SKM-1 (cell line): ENCODE measurements around the gene DMGDH.

Experiments used
- DNase-seq: peaks from one replicate; lab custom pipeline; 2025; ENCODE audit not compliant: unreplicated experiment; lab: John Stamatoyannopoulos, UW

DMGDH gene

DNA sequence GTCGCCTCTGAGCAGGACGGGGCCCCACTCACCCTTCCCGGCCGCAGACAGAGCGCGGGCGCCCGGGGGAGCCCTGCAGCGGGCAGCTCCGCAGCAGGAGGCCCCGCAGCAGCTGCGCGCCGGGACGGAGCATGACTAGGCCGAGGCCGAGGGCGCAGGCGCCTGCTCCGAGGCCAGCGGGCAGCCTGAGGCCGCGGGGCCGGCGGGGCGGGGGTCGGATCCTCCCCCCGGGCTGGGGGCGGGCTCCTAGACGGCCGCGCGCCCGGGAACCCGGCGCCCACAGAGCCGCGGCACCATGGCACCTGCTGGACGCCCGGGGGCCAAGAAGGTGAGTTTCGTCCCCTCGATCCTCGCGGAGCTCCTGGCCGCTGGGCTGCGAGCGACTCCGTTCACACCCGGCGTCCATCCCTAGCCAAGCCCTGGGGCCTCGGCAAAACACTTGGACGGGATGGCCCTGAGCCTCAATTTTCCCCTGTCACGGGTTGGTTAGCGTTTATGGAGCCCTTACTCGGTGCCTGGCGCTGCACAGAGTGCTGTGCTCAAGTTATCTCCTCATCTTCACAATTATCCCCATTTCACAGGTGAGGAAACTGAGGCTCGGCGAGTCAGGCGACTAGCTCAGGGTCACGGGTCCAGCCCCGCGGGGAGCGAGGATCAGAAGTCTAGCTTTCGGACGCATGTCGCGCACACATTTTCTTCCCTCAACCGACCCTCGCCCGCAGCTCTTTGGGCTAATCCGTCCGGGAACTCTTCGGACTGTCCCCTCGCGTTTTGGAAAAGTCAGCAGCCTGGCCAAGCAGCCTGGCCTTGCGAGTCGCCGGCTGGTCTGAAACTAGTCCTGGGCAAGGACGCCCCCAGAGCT is at the start of gene DMGDH, which contains the start of gene BHMT2:
Gene DMGDH, minus strand, starts transcription at position 187 of the 862 bp plus-strand sequence. Its CDS starts 54 bp downstream, at position 133.
Gene BHMT2, plus strand, starts transcription at position 280 of the 862 bp plus-strand sequence. Its CDS starts 16 bp downstream, at position 296.
- no peak for DNase-seq

DNA sequence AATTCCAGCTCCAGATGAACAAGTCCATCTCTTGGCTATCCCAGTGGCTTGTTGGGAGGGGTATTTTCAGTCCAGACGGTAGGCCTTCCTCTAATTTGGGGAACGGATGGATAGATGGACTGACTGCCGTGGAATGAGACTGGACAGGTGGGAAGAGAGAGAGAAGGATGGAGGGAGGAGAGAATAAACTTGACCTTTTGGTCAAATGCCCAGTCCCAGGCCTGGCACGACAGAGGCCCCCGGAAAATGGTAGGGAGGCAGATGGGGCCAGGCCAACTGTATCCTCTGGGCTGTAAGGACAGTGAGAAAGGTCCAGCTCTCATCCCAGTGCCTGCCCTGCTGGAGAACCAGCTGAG is 43.2 kb upstream of the DMGDH start:
- DNase-seq: no peak

DNA sequence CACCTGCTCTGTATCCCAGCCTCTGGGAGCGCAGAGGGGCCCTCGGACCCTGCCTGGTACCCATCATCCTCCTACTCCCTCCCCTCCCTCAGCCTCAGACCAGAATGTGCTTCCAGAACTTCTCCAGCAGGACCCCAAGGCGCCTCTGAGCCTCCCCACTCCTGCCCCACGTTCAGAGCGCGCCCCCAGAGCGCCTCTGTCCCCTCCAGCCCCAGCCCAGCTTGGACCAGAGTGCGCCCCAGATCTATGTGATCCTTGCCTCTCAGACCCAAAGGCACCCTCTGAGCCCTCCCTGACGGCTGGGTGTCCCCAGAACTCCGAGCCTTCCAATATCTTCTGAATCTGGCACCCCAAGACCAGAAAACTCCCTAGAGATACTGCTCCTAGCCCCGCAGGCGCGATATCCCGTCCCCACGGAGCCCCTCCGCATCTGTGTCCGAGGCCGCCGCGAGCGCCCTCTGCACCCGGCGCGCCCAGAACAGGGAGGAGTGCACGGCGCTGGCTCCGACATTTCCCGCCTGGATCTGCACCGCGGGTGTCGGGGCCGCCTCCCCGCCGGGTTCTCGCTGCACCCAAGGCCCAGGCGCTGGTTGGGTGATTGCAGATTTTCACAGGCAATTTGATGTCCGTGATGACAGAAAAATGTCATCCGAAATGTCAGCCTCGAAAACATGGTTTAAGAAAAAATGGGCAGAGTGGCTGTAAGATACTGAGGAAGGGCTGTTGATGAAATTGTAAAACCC is 42.7 kb upstream of the DMGDH start:
- DNase-seq: no peak

DNA sequence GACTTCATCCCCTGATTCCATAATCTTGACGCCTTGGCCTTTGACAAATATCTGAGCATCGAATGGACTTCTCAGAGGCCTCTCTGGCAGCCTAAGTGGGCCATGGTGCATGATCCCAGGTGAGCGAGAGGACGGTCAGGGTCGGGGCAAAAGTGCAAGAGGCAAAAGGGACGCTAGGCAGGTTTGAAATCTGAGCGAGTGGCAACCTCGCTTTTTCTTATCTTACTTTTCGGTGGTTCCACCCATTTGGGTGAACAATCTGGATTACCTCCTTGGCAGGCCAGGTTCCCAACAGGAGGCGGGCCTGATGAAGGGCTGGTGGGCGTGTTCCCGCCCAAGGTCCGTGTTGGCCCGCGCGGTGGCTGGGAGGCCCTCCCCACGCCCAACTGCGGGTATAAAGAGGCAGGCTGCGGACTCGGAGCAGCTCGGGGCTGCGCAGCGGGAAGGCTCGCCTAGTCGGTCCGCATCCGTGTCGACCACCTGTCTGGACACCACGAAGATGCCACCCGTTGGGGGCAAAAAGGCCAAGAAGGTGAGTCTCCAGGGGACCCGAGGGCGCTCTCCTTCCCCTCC is 42.0 kb upstream of the DMGDH start, which contains the start of gene BHMT:
Gene BHMT, plus strand, starts transcription at position 423 of the 573 bp plus-strand sequence. Its CDS starts 77 bp downstream, at position 500.
- no peak for DNase-seq

DNA sequence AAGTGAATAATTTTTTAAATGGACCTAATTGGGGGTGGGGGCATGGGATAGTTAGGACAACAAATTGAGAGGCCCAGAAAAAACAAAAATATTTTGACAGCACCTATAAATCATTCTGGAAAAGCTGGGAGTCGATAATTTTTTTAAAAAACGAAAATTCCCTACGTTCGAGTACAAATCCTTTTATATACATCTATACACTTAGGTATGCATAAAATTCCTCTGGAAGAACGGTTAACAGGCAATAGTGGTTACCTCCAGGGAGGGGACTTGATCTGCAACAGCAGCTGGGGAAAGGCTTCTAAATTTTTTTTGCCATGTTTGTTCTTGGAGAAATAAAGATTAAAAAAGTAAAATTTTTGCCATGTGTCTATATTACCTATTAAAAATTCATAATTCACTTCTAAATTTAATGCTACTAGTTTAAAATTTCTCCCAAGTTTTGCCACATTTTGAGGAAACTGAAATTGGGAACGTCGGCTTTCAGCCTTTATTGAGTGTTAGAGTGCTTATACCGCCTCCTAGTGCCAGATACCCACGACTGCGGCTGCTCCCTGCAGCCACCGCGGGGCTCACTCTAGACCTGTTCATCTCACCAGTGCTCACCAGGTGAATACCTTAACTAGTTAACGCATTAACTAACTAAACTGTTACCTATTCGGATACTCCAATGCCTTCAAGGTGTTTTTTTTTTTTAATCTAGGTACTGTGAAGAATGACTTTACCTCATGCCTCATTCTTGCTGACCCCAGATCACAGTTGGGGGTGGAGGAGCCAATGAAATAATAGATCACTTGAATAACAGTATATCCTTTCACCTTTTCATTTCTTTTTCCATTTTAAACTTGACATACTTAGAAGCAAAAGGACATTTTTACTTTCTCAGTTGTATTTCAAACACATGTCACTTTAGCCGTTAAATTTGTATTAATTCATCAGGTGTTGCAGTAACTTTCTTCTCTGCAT is 40.3 kb upstream of the DMGDH start:
- DNase-seq: peak; percentile 12

DNA sequence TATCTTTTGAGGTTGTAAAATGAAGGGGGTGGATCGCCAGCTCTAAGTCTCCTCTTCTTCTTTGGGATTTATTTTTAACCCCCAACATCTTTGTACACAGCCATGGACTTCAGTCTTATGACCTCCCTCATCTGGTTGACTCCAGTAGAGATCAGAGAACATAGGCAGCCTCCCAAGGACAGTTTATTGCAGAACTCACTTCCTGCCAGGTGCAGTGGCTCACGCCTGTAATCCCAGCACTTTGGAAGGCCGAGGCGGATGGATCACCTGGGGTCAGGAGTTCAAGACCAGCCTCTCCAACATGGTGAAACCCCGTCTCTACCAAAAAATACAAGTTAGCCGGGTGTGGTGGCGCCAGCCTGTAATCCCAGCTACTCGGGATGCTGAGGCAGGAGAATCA is 39.3 kb upstream of the DMGDH start:
- no peak for DNase-seq

DNA sequence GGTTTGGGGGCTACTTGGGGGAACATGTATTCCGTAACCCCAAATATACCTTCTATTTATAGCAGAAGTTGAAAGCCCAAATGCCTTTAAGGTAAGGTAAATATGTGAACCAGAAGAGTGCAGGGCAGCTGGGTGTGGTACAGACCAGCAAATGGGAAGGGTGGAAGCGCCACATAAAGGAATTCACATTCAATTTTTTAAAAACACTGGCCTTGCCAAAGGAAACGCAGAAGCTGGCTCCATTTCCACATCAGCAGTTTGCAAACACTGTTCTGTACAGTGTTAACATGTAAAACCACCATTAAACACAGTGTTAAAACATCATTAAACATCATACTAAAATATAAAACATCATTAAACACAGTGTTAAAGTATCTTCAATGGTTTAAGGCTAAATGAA is 38.6 kb upstream of the DMGDH start:
- DNase-seq: no peak

DNA sequence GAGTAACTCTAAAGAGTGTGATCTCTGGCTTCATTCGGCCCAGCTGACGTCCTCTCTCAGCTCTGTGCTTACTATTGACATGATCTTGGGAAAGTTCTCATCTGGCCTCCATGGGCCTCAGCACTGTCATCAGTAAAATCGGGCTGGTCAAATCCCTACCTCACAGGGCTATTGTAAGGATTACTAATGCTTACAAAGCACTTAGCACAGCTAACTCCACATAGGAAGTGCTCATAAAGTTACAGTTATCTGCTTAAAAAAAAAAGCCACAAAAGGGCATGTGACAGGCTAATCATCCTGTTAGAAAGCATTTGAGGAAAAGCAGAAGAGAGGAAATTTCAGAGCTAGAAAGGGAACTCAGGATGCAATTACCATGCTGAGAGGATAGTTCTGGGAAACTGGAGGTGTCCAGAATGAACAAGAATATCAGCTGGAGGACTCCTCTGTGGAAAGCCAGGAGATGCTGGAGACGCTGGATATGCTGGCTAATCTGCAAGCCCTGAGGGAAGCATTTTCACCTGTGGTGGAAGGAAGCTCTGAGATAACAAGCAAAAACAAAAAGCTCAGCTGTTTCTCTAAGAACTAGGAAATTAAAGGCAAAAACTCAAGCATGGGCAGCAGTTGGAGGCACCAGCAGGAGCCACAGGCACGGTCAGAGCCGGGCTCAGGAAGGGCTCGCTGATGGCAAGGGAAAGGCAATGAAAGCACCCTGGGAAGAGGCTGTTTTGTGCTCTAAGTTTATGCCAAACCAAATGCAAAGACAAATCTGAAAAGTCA is 37.7 kb upstream of the DMGDH start:
- peak; percentile 37 for DNase-seq

DNA sequence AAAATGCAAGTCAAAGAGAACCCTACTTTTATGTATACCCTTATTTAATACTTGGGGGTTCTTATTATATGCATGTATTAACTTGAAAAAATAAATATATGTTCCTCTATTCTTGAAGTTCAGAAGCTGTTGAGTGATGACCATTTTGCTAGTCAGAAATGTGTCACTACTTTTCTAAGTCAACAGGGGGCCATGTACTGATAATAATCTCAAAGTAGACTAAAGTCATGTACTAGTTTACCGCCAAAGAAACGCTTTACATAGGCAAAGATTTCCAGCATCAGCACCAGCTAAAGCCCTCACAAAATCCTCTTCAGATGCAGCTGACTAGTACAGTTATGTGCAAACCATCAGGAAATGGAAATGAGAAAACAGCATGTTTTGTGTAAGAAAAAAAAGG is 36.4 kb upstream of the DMGDH start:
- no peak for DNase-seq

DNA sequence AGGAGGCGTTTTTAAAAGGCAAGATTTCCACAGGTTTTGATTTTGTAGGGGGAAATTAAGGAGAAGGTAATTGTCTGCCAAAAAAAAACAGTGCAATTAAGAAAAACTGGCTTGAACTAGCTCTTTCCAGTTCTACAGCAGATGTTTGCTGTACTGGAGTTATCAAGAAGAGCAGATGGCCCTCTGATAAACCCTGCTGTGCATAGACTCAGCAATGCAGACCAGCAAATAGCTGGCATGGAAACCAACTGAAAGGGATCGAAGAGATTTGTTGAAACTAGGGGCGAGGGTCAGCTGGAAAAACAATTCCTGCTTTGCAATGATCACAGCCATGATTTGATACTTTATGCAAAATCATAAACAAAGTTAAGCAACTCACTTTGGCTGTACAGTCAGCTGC is 24.3 kb upstream of the DMGDH start:
- no peak for DNase-seq

DNA sequence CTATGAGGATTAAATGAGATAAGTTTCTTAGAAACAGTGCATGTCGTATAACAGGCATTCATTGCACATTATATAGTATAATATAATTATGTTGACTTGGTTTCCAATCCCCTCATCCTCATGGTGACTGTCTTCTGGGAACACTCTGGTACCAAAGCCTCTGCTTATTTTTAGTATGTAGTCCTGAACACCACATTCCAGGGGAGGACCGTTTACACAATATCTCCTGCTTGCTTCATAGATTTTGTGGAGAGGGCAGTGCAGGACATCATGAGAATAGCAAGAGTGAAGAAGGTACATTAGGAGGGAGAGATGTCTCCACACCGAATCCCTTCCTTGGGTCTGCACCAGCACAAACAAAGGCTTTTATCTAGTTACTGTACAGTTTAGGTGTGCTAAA is 21.6 kb upstream of the DMGDH start:
- no peak for DNase-seq

DNA sequence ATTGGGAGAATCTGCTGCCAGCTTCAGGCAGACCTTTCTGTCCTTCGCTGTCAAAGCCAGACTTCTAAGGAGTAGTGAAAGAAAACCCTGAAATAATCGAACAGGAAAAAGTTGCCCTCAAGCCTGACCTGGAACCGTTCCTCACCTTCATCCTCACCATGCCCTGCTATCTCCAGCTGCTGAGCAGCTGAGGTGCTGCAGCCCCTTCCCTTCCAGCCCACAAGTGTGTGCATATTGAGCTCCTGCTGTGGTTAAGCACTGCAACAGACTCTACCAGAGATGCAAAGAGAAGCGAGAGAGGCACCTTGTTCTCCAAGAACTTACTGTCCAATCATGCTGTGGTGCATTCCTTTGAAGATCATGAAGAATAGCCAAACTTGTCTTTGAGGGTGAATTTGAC is 19.0 kb upstream of the DMGDH start:
- no peak for DNase-seq

DNA sequence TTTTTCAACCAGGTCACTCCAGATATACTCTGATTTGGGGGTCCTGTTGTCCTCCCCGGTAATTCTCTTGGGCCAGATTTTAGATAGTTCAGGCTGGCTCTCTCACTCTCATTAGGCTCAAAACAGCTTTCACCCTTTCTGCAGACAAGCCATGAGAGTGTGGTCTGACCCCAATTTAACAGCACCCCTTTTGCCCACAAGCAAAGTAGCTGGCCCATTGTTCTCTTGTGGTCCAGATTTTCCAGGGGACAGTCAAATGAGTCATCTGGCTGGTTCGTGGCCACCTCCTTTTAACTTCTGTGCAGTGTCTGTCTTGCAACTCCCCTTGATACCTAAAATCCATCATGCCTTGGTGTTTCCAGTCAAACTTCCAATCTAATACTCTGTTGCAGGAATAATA is 16.6 kb upstream of the DMGDH start:
- DNase-seq: no peak

DNA sequence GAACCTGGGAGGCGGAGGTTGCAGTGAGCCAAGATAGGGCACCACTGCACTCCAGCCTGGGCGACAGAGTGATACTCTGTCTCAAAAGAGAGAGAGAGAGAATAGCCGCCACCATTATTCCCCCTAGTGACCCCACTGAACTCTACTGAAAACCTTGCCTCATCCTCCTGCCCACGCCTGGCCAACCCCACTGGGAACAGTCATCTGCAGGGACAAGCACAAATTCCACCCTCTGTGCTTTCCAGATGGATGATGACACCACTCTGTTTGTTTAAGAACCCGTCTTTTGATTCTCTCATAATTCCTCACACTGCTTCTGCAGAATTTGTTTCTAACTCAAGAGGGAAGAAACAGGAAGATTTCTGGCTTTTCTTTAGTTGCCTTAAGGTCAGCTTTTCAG is 12.3 kb upstream of the DMGDH start:
- no peak for DNase-seq

DNA sequence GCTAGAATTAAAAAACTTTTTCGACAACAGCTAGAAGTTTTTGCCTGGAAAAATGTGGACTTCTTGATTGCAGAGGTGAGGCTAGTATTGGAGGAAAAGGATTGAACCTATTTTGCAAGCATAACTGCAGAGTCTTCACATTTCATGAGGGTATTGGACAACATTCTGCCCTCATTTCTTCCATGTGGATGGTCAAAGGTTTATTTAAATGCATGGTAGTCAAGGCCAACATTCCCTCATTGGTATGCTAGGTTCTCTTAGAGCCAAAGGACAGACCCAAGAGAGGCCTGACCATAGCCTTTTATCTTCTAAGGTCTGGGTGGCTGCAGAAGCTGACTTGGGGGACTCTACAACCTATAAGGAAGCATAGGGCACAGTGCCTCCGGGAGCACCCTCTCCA is 11.3 kb upstream of the DMGDH start:
- no peak for DNase-seq

DNA sequence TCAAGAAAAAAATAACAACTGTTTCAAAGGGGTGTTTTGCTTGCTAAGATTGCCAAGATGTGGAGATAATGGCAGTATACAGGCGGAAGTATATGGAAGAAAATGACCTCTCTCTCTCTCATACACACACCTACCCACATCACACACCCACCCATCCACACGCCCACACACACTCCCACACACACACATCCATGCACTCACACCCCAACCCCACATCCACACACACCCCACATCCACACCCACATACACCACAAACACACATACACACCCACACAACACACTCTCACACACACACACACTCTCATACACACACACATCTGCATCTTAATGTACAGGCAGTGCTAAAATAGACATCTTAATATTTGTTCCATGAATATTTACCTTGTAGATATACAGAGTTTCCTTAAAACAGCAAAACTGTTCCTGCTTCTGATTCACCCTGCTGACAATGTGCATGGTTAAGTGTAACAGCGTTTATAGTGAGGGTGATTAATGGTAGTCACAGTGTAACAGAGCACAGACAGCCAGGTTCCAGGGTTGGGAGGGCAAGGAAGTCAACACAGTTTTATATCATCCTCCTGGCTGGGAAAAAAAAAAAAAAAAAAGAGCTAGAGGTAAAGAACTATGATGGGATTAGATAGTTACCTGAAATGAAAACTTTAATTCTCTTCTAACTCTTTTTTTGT is 8.3 kb upstream of the DMGDH start:
- no peak for DNase-seq

DNA sequence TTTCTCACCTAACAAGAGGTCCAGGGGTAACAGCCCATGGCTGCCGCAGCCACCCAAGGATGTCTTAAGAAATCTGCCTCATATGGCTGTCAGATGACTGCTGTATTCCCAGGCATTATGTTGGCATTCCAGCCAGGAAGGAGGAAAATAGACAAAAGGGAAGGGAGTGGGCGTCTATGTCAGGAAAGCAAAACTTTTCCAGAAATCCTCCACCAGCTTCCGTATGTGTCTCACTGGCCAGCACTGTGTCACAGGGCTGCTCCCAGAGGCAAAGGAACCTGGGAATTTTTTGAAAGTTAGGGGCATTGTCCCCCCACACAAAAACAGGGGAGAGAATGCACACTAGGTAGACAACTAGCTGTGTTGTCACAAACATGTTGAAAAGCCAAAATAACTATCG is 7.3 kb upstream of the DMGDH start:
- no peak for DNase-seq

DNA sequence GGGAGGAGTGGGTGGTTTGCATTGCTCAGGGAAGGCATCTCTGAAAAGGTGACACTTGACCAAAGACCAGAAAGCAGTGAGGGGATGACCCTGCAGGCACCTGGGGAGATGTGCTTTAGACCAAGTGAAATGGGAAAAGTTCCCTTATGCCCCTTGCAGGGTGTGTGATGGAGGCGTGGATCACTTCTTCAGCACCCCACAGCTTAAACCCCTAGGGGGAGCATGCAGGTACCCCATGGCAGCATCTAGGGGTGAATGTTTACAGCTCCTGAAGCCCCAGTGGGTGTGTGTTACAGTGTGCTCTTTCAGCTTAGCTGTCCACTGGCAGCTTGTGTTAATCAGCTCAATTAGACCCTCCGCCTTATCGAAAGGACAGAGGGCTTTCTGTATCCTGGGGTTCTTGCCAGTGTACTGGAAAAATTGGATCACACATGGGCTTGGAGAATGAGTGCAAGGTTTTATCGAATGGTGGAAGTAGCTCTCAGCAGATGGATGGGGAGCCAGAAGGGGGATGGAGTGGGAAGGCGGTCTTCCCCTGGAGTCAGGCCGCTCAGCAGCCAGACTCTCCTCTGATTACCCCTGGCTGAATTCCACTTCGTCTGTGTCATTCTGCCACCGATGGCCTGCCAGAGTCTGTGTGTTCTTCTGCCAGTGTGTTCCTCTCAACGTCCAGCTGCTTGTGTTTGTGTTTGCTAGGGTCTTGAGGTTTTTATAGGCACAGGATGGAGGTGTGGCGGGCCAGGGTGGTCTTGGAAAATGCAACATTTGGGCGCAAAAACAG is 6.4 kb upstream of the DMGDH start:
- DNase-seq: no peak

DNA sequence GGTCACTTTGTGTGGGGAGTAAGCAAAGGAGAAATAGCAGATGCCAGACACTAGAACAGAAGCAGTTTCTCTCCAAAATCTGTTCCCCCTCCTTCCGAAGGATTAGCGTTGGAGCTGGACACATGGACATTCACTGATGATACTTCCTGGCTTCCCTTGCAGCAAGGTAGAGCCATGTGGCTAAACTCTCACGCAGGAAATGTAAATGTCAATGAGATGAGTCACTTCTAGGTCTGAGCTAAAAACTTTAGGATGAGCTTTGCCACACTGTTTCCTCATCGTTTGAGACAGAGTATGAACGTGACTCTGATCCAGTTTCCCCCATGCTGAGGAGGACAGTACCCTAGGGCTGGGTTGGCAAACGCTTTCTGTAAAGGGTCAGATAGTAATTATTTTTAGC is 5.2 kb upstream of the DMGDH start:
- DNase-seq: no peak
